Measurements from ENCODE around the gene TEKT2.

- TF ChIP-seq GATA2 (IDR thresholded peaks at IDR 0.05; ENCODE audit: low read depth, low read length) (no peak), GATA3 (IDR thresholded peaks at IDR 0.05; ENCODE audit: low read depth, low read length) (no peak)
These were observed 12.9 kb downstream of the TEKT2 start for GRCh38 chr1:36096500-36097432.

Measured in SH-SY5Y (cell line).